GM12873 (cell line): ENCODE results near the gene RPL29.

Experiments used
- TF ChIP-seq, protein P1 (sequence below): IDR thresholded peaks from 2 replicates; pipeline ENCODE4 v1.5.1; 2012; ENCODE audit warnings: low read depth, mild to moderate bottlenecking, moderate library complexity, low read length, control low read depth; ENCODE audit not compliant: insufficient read depth; ENCODE audit errors: missing control alignments

RPL29 gene

DNA sequence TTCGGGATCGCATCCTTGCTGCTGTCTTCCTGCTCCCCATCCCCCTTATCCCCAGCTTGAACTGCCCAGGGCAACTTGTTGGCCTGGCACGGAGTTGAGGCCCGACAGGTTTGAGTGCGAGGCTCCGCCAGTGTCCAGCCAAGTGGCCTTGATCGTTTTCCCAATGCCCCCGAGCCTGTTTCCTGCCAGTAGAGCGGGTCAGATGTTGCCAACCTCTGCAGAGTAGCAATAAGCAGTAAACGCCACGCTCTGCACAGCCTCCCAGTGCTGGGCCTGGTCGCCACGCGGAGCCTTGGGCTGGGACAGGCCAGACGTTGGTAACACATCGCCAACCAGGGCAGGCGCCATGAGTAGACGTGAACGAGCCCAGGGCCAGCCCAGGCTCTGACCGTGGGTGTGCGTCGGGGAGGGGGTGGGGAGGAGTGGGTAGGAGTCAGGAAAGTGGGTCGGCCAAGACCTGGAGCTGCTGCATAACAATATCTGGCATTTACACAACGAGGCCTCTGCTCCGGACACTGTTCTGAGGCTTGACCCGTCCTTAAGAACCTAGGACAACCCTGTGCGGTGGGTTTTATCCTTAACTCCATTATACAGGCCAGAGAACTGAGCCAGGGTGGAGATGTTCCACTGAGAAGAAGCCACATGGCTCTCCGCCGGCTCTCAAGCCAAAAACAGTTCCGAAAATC lies 21.3 kb downstream of the RPL29 start:
- TF ChIP-seq, protein P1, sequence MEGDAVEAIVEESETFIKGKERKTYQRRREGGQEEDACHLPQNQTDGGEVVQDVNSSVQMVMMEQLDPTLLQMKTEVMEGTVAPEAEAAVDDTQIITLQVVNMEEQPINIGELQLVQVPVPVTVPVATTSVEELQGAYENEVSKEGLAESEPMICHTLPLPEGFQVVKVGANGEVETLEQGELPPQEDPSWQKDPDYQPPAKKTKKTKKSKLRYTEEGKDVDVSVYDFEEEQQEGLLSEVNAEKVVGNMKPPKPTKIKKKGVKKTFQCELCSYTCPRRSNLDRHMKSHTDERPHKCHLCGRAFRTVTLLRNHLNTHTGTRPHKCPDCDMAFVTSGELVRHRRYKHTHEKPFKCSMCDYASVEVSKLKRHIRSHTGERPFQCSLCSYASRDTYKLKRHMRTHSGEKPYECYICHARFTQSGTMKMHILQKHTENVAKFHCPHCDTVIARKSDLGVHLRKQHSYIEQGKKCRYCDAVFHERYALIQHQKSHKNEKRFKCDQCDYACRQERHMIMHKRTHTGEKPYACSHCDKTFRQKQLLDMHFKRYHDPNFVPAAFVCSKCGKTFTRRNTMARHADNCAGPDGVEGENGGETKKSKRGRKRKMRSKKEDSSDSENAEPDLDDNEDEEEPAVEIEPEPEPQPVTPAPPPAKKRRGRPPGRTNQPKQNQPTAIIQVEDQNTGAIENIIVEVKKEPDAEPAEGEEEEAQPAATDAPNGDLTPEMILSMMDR: no peak

- TF ChIP-seq, protein P1: no peak
Measured at GRCh38 chr3:51971350-51971749, 24.3 kb downstream of the RPL29 start.

DNA sequence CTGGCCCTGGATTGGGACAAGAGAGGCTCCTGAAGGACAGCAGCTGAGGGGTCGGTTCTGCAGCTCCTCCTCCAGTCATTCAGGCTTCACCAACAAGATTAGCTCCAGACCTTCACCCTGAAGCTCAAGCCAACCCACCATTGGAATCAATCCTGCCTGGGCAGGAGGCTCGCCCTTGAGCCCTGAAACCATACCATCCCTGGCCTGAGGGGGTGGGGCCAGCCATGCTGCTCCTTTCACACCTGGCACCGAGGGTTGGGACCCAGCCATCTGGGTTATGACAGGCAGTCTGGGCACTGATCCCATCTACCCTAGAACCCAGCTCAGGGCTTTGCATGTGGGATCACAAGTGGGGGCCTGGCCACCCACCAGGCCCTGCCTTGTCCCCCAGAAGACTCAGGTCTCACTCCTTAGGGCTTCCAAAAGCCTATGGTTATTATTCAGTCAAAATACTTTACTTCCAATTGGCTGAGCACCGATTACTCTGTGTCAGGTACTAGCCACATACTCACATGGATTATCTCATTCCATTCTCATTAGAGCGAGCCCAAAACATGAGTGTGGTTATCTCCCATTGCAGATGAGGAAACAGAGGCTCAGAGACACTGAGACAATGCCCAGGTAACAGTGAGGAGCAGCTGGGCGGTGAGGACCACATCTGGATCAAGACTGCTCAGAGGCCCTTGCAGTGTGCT lies 24.9 kb downstream of the RPL29 start:
- TF ChIP-seq, protein P1: no peak

- TF ChIP-seq, protein P1: no peak
Measured at GRCh38 chr3:51969841-51970240, 25.9 kb downstream of the RPL29 start.

DNA sequence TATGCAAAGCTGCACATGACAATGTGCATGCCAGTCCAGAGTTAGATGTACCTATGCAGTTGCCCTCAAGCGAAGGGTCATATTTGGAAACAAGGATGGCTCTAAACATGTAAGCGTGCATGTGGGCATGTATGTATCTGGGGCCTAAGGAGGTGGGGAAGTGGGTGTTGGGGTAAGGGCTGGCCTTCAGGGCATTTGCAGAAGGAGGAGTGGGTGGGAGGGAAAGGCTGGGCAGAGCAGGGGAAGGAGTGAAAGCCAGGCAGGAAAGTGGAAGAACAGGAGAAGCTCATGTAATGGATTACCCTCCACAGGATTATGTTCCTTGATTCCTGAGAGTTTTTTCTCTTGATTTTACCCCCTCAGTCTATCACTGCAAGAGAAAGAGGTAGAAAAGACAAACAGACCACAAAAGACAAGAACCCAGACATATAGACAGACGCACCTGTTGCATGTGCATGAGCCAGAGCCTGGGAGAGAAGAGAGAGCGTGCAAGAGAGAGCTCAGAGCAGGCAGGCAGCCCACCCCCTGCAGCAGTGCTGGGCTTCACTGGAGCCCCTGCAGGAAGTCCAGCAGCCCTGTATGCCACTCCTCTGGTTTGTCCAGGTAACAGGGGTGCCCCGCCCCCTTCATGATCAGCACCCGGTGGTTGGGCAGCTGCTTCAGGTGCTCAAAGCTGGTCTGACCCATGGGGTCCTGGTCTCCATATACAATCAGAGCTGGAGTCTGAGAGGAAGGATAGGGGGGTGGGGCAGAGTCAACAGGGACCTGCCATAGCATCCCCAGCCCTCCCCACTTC lies 26.6 kb downstream of the RPL29 start:
- TF ChIP-seq, protein P1: no peak

- TF ChIP-seq, protein P1: no peak
Measured at GRCh38 chr3:51968170-51968775, 27.4 kb downstream of the RPL29 start.
